Fibroblast of the aortic adventitia (primary cell): Measurements from ENCODE around the gene DUS1L. TPM values are rescaled to one million over a fixed set of nuclear protein-coding genes. Genes with fewer than 3 reads are reported as not detected.

Experiments used
- DNase-seq: peaks from one replicate; pipeline ENCODE4 v3.0.0-alpha.2; 2010; ENCODE audit warnings: low read depth
- H3K4me3 ChIP-seq: 2 replicates; pipeline ENCODE4 v1.5.1; 2011; ENCODE audit warnings: low read depth, mild to moderate bottlenecking, control low read depth, low read length, moderate library complexity
- CTCF ChIP-seq: IDR thresholded peaks from 2 replicates; pipeline ENCODE4 v1.5.1; 2011; ENCODE audit warnings: mild to moderate bottlenecking, low read length, control low read depth, inconsistent platforms; ENCODE audit not compliant: insufficient read depth
- total RNA-seq: library from RNA; depleted of rRNA; stranded (reverse); fragments of >200 nt; gene quantifications from 2 replicates; pipeline ENCODE4 v1.2.3, GENCODE V29; 2012; ENCODE audit warnings: low replicate concordance

Gene DUS1L
- total RNA-seq, 1 donor = 33.8 TPM

- H3K4me3 ChIP-seq = no peak overlapping the region
- no peak for DNase-seq
- TF ChIP-seq CTCF = no peak
Observed at GRCh38 chr17:82012261-82012639, 53.4 kb downstream of the DUS1L start.

DNA sequence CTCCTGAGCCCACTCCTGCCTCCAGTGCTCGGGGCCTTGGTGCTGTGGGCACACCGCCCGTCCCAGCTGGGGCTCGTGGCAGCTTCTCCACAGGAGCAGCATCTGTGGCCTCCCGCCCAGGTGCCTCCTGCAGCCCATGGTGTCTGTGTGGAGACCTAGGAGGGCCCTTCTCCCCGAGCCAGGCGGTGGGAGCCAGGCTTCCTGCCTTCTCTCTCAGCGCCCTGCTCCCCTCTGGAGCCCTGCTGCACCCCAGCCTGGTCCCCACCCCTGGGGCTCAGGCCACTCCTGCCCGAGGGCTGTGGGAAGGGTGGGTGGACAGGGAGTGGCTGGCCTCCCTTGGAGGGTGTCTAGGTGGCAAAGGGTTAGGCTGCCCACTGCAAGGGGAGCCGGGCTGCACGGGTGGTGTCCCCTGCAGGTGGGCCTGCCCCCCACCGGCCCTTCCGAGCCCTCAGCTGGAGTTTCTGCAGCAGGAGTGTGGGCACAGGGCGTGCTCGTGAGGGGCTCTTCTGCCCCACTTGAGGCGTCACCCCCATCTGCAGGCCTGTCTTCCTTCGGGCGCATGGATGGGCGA, 53.9 kb downstream of the DUS1L start:
- no peak for TF ChIP-seq CTCF
- no peak overlapping the region for H3K4me3 ChIP-seq
- DNase-seq = no peak

GRCh38 chr17:82010575-82011525, 54.8 kb downstream of the DUS1L start:
- DNase-seq = no peak
- TF ChIP-seq CTCF = no peak
- H3K4me3 ChIP-seq = no peak overlapping the region

GRCh38 chr17:82009413-82009812, 56.2 kb downstream of the DUS1L start:
- DNase-seq = no peak

DNA sequence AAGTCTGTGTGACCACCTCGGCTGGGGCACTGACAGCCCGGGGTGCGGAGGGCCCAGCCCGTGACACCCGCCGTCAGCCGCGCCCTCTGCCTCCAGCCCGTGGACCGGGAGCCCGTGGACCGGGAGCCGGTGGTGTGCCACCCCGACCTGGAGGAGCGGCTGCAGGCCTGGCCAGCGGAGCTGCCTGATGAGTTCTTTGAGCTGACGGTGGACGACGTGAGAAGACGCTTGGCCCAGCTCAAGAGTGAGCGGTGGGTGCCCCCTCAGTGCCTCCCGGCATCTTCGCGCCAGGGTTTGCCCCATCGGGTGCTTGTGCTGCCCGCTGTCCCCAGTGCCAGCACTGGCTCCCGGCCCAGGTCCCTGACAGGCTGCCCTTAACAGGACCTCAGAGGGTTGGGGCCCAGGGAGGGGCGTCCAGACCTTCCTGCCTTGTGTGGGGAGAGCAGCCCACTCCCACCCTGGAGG, 56.6 kb downstream of the DUS1L start:
- no peak for DNase-seq
- no peak overlapping the region for H3K4me3 ChIP-seq
- no peak for TF ChIP-seq CTCF

More at GRCh38 chr17:82009413-82009812, 56.2 kb downstream of the DUS1L start:
- TF ChIP-seq CTCF = no peak
- H3K4me3 ChIP-seq = no peak overlapping the region

DNA sequence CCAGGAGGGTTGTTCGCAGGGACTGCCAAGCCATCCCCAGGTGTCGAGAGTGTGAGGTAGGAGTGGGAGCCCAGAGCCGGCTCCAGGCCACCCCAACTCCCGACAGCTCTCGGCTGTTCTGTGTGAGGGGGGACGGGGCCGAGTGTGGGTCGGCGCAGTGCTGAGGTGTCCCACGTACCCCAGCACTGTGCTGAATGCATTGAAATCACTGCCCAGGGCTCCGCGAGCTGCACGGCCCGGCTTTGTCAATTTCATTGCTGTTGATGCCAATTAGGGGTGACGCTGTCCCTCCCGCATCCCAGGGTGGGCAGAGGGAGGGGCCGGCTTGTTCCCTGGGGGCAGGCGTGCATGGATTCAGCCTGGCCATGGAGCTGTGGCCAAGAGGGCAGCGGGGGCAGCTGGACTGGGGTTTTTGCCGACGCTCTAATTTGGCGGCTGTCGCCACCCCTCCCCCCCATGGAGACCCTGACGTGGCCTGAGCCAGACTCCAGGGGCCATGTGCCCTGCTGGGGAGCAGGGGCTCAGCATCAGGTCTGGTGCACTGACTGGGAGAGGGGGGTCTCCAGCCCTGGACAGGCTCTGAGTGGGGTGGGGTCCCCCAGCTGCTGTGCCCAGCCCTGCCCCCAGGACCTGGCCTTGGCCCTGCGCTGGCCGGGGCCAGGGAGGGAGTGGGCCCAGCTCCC, 57.2 kb downstream of the DUS1L start:
- H3K4me3 ChIP-seq = no peak overlapping the region
- no peak for TF ChIP-seq CTCF
- no peak for DNase-seq

Other genes starting within 250 kb of the DUS1L start
- 130 and 195 TPM in 2 replicates for gene MCRIP1, start 232.5 kb downstream of the DUS1L start, total RNA-seq
- not detected in 2 replicates for gene PPP1R27, start 230.8 kb downstream of the DUS1L start, total RNA-seq
- 763 and 1,500 TPM in 2 replicates for gene P4HB, start 205.3 kb downstream of the DUS1L start, total RNA-seq
- gene ARHGDIA, start 194.5 kb downstream of the DUS1L start, total RNA-seq = 95.1 and 149 TPM in 2 replicates
- 43.6 and 77.3 TPM in 2 replicates for gene ALYREF, start 174.2 kb downstream of the DUS1L start, total RNA-seq
- 172 and 178 TPM in 2 replicates for gene ANAPC11, start 174.1 kb downstream of the DUS1L start, total RNA-seq
- 1.3 and 1.4 TPM in 2 replicates for gene NPB, start 163.6 kb downstream of the DUS1L start, total RNA-seq
- 20.3 and 36.7 TPM in 2 replicates for gene PCYT2, start 154.4 kb downstream of the DUS1L start, total RNA-seq
- 12.7 and 18.1 TPM in 2 replicates for gene SIRT7, start 147.6 kb downstream of the DUS1L start, total RNA-seq
- gene MAFG, start 138.1 kb downstream of the DUS1L start, total RNA-seq = 19.1 and 28.0 TPM in 2 replicates
- 16.9 and 91.0 TPM in 2 replicates for gene PYCR1, start 128.5 kb downstream of the DUS1L start, total RNA-seq
- gene MYADML2, start 118.6 kb downstream of the DUS1L start, total RNA-seq = not detected in 2 replicates
- 0.09 TPM in 1 of 2 replicates, not detected in the other for gene NOTUM, start 104.6 kb downstream of the DUS1L start, total RNA-seq
- gene ASPSCR1, start 88.2 kb downstream of the DUS1L start, total RNA-seq = 23.6 and 37.0 TPM in 2 replicates
- 27.6 and 41.8 TPM in 2 replicates for gene CENPX, start 42.9 kb downstream of the DUS1L start, total RNA-seq
- 15.5 and 22.0 TPM in 2 replicates for gene LRRC45, start 42.5 kb downstream of the DUS1L start, total RNA-seq
- 6.2 and 13.5 TPM in 2 replicates for gene RAC3, start 34.1 kb downstream of the DUS1L start, total RNA-seq
- gene DCXR, start 28.1 kb downstream of the DUS1L start, total RNA-seq = 29.3 and 101 TPM in 2 replicates
- 32.0 and 33.3 TPM in 2 replicates for gene RFNG, start 14.0 kb downstream of the DUS1L start, total RNA-seq
- gene GPS1, start 13.9 kb downstream of the DUS1L start, total RNA-seq = 77.5 and 85.5 TPM in 2 replicates
- 65.2 and 100 TPM in 2 replicates for gene FASN, start 32.4 kb upstream of the DUS1L start, total RNA-seq
- 15.2 and 37.4 TPM in 2 replicates for gene CCDC57, start 147.0 kb upstream of the DUS1L start, total RNA-seq
- 13.0 and 44.6 TPM in 2 replicates for gene SLC16A3, start 163.2 kb upstream of the DUS1L start, total RNA-seq
- 28.9 and 52.7 TPM in 2 replicates for gene CSNK1D, start 207.9 kb upstream of the DUS1L start, total RNA-seq